ENCODE results near the gene PDYN.

DNA sequence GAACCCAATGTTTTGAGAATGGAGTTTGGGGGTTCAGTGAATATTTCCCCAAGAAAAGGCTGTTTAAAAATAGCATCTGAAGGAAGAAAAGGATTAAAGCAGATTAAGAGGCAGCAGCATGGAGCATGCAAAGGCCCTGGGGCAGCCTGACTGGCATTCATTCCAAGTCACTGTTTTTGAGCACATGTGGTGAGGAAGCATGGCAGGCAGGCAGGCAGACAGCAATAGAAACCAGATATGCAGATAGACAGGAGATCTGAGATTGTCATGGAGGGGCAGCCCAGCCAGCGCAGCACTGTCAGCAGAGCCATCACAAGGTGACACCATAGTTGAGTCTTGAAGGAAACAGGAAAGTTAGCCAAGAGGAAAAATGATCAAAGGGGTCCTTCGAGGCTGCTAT, 60.9 kb downstream of the PDYN start:
- TF ChIP-seq, protein P1, sequence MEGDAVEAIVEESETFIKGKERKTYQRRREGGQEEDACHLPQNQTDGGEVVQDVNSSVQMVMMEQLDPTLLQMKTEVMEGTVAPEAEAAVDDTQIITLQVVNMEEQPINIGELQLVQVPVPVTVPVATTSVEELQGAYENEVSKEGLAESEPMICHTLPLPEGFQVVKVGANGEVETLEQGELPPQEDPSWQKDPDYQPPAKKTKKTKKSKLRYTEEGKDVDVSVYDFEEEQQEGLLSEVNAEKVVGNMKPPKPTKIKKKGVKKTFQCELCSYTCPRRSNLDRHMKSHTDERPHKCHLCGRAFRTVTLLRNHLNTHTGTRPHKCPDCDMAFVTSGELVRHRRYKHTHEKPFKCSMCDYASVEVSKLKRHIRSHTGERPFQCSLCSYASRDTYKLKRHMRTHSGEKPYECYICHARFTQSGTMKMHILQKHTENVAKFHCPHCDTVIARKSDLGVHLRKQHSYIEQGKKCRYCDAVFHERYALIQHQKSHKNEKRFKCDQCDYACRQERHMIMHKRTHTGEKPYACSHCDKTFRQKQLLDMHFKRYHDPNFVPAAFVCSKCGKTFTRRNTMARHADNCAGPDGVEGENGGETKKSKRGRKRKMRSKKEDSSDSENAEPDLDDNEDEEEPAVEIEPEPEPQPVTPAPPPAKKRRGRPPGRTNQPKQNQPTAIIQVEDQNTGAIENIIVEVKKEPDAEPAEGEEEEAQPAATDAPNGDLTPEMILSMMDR (conservative IDR thresholded peaks at IDR 0.05): no peak
- TF ChIP-seq ZFX (IDR thresholded peaks at IDR 0.05): no peak

All from C4-2B (cell line).